Midbrain (tissue), 1 donor: ENCODE results near the gene BRD9.
"Not testable (repeated sequence)": the region's sequence is repeated elsewhere in the genome, so short reads cannot be mapped to it uniquely, and the experiment has no call there.

Source experiments
- DNase-seq: peaks from one replicate; lab custom pipeline; 2025; lab: John Stamatoyannopoulos, UW

BRD9 gene

DNA sequence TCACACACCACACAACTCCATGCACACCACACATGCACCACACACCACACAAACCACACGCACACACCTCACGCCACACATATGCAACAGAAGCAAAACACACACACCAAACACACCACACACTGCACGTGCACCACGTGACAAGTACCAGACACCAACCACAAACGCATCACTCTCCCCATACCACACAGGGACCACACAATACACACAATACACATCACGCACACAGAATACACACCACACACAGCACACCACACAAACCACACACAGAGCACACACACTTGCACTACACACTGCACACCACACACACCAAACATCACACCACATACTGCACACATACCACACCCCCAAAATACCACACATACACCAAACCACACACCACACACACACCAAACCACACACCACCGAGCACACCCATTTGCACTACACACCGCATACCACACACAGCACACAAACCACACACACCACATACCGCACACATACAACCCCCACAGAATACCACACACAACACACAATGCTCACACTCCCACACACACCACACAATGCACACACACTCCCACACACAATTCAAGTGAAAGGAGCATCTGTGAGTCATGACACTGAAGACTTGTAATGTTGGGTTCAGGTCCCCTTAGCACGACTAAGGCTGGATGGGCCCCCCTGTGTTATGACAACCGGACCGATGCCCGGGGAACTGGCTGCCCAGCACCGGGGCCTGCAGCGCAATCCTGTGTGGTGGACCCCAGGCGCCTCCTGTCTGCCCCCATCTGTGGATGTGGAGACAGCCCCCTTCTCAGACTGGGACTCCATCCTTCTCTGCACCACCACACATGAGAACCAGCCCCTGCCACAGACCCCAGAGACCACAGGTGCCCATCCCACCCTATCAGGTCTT lies 35.8 kb downstream of the BRD9 start:
- no peak for DNase-seq

DNA sequence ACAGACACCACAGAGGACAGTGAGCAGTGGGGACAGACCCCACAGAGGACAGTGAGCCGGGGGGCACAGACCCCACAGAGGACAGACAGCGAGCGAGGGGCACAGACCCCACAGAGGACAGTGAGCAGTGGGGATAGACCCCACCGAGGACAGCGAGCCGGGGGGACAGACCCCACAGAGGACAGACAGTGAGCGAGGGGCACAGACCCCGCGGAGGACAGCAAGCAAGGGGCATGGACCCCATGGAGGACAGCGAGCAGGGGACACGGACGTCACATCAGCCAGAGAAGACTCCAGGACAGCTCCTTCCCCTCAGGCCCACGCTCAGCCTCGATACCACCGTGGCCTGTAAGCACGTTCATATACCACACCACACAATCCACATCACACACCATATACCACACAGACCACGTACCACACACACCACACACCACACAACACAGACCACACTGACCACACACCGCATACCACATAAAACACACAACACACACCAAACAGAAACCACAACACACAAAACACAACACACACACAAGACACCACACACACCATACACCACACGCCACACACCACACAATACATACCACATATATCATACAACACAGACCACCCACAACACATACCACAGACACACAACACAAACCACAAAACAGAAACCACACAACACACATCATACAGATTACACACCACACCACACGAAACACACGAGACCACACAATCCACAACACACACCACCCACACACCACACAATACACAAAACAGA lies 36.6 kb downstream of the BRD9 start:
- DNase-seq, result no peak

DNA sequence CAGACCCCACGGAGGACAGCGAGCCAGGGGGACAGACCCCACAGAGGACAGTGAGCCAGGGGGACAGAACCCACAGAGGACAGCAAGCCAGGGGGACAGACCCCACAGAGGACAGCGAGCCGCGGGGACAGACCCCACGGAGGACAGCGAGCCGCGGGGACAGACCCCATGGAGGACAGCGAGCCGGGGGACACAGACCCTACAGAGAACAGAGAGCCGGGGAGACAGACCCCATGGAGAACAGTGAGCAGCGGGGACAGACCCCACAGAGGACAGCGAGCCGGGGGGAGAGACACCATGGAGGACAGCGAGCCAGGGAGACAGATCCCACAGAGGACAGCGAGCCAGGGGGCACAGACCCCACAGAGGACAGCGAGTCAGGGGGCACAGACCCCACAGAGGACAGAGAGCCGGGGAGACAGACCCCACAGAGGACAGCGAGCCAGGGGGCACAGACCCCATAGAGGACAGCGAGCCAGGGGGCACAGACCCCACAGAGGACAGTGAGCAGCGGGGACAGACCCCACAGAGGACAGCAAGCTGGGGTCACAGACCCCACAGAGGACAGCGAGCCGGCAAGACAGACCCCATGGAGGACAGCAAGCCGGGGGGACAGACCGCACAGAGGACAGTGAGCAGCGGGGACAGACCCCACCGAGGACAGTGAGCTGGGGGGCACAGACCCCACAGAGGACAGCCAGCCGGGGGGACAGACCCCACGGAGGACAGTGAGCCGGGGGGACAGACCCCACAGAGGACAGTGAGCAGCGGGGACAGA lies 37.4 kb downstream of the BRD9 start:
- DNase-seq, result no peak

DNA sequence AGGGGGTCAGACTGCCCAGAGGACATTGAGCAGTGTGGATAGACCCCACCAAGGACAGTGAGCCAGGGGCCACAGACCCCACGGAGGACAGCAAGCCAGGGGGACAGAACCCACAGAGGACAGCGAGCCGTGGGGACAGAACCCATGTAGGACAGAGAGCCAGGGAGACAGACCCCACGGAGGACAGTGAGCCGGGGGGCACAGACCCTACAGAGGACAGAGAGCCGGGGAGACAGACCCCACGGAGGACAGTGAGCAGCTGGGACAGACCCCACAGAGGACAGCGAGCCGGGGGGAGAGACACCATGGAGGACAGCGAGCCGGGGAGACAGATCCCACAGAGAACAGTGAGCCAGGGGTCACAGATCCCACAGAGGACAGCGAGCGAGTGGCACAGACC lies 38.4 kb downstream of the BRD9 start:
- no peak for DNase-seq

DNA sequence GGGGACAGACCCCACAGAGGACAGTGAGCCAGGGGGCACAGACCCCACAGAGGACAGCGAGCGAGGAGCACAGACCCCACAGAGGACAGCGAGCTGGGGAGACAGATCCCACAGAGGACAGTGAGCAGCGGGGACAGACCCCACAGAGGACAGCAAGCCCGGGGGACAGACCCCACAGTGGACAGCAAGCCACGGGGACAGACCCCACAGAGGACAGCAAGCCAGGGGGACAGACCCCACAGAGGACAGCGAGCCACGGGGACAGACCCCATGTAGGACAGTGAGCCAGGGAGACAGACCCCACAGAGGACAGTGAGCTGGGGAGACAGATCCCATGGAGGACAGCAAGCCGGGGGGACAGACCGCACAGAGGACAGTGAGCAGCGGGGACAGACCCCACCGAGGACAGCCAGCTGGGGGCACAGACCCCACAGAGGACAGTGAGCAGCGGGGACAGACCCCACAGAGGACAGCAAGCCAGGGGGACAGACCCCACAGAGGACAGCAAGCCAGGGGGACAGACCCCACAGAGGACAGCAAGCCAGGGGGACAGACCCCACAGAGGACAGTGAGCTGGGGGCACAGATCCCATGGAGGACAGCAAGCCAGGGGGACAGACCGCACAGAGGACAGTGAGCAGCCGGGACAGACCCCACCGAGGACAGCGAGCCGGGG lies 39.0 kb downstream of the BRD9 start:
- not testable (repeated sequence) for DNase-seq

DNA sequence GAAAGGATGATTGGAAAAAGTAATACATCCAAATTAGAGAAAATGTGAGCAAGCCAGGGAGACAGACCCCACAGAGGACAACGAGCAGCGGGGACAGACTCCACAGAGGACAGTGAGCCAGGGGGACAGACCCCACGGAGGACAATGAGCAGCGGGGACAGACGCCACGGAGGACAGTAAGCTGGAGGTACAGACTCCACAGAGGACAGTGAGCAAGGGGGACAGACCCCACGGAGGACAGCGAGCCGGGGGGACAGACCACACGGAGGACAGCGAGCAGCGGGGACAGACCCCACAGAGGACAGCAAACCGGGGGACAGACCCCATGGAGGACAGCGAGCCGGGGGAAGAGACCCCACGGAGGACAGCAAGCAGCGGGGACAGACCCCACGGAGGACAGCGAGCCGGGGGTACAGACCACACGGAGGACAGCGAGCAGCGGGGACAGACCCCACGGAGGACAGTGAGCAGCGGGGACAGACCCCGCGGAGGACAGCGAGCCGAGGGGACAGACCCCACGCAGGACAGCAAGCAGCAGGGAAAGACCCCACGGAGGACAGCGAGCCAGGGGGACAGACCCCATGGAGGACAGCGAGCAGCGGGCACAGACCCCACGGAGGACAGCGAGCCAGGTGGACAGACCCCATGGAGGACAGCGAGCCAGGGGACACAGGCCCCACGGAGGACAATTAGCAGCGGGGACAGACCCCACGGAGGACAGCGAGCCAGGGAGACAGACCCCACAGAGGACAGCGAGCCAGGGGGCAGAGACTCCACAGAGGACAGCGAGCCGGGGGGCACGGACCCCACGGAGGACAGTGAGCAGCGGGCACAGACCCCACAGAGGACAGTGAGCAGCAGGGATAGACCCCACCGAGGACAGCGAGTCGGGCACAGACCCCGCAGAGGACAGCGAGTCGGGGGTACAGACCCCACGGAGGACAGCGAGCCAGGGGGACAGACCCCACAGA lies 39.9 kb downstream of the BRD9 start:
- no peak for DNase-seq

DNA sequence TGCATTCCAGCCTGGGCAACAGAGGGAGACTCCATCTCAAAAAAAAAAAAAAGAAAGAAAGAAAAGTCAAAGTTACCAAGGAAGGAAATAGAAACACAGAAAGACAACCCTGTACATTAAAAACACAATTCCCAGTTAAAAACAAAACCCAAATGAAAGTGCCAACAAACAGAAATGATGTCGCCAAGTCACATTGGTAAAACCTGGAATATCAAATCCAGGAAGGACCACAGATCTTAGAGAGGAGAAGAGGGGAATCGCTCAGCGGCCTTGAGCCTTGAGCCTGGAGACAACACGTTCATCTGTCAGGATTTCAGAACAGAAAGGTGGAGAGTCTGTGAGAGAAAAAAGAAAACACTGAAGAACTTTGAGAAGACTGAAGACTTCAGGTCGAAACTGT lies 40.6 kb downstream of the BRD9 start:
- DNase-seq, result no peak

DNA sequence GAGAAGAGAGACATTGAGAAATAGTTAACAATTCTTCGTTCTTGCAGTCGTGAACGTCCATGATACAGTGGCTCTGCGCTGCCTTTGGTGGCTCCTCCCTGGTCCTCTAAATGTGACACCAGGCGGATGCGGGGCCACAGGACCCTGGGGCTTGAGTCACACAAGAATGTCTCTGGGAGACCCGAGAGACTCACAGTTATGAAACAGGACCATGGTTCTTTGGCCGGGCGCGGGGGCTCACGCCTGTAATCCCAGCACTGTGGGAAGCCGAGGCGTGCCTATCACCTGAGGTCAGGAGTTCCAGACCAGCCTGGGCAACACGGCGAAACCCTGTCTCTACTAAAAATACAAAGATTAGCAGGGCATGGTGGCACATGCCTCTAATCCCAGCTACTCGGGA lies 41.0 kb downstream of the BRD9 start:
- no peak for DNase-seq

DNA sequence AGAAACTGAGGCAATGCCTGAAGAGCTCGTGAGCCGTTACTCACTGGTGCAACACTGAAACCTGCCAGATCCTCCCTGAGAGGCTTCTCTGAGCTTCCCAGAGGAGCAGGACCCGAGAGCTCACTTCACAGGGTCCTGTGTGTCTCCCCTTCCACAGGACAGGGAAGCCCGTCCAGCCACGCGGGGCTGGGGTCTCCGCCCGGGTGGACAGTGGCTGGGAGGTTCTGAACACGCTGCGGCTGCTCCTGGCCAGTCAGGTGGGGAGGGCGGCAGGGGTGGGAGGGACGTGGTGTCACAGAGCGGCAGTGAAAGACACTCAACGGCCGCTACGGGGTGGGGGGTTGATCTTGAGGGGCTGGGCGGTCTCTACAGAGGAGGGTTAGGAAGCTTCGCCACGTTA lies 41.5 kb downstream of the BRD9 start:
- no peak for DNase-seq

DNA sequence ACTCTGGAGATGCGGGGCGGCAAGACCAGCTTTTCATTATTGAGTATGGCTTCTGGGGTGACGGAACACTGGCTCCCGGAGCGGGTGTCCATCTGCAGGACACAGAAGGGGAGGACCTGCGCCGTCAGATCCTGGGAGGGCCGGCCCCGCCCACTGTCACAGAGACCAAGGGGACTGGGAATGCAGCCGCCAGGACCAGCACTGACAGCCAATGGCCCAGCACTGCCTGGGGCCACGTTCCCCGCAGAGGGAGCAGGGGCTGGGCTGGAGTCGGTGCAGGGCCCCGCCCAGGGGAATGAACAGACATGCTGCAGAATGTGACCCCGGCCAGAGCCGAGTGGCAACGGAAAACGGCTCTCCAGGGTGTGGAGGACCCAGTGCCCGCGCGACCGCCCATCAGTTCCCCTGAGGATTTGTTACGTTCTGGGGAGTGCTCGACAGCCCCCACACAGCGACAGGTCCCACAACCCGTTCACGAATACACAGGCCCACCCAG lies 42.0 kb downstream of the BRD9 start, which contains the start of gene ZDHHC11:
Gene ZDHHC11 (minus strand): TSS at position 476 of the 496 bp plus-strand sequence. CDS start 384 bp downstream, at position 92.
- DNase-seq, result no peak

DNA sequence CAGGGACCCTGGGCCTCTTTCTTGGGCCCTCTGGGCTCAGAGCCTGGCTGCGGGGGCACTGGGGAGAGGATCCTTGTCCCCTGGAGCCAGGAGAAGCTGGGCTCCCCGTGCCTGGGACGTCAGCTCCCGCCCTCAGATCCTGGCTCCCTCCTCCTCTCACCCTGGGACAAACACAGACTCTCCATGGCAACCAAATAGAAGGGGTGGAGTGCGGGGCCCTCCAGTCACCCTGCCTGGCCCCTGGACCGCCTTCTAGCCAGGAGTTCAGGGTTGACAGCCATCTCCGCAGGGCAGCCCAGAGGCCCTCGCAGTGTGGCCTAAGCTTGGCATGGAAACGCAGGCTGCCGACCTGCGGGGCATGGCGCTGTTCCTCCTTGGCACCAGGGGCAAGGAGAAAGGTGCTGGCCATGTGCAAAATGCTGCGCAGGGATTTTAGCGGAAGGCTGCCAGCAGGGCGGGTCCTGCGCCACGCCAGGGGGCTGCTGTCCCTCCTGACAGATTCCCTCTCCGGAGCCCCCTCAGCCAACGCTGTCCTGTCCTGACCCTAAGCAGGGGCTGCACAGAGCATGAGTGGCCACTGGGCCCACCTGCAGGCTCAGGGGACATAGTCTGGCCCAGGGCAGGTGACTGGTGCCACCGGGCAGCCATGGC lies 42.8 kb downstream of the BRD9 start:
- no peak for DNase-seq

DNA sequence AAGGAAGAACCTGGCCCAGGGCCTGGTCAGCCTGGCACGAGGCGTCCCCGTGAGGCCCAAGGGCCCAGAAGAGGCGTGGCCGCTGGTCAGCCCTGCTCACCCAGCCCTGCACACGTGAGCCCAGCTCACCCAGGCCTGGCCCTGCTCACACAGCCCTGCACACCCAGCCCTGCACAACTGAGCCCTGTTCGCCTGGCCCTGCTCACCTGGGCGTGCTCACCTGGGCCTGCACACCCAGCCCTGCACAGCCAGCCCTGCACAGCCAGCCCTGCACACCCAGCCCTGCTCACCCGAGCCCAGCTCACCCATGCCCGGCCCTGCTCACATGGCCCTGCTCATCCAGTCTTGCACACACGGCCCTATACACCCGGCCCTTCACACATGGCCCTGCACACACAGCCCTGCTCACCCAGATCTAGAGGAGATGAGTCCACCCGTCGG lies 43.9 kb downstream of the BRD9 start:
- DNase-seq, result no peak

DNA sequence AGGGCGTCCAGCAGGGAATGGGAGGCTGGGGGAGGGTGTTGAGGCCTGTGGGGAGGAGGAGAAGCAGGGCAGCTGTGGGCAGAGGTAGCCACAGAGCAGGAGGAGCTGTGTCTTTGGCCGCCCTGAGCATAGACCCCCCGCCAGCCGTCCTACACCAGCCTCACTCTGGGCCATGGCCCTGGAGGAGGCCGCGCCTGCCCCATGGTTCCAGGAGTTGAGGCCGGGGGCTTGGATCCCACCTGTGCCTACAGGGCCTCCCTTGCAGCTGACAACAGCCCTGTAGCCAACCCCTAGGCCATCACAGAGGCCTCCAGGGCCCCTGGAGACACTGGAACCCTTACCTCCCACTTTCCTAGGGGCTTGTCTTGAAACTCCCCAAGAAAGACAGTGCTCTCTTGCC lies 44.9 kb downstream of the BRD9 start:
- not testable (repeated sequence) for DNase-seq

DNA sequence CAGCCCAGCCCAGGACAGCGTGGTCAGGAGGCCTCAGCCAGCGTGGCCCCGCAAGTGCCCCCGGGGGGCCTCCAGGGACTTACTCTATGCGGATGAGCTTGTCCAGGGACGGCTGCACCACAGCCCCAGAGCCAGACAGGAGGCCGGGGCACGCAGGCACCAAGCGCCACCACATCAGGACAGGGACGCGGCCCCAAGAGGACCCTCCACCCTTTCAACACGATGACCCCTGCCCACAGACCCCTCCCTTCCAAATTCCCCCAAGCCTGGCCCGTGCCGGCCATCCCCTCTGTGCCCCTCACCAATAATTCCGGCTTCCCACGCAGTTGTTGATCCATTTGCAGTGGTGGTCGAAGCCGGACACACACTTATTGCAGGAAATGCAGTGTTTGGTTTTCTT lies 45.4 kb downstream of the BRD9 start:
- DNase-seq, result not testable (repeated sequence)

DNA sequence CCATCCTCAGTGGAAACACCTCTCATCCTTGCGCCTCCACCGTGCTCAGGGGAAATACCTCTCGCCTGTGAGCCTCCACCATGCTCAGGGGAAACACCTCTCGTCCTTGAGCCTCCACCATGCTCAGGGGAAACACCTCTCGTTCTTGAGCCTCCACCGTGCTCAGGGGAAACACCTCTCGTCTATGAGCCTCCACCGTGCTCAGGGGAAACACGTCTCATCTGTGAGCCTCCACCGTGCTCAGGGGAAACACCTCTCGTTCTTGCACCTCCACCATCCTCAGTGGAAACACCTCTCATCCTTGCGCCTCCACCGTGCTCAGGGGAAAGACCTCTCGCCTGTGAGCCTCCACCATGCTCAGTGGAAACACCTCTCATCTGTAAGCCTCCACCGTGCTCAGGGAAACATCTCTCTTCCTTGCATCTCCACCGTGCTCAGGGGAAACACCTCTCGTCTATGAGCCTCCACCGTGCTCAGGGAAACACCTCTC lies 46.0 kb downstream of the BRD9 start:
- not testable (repeated sequence) for DNase-seq

DNA sequence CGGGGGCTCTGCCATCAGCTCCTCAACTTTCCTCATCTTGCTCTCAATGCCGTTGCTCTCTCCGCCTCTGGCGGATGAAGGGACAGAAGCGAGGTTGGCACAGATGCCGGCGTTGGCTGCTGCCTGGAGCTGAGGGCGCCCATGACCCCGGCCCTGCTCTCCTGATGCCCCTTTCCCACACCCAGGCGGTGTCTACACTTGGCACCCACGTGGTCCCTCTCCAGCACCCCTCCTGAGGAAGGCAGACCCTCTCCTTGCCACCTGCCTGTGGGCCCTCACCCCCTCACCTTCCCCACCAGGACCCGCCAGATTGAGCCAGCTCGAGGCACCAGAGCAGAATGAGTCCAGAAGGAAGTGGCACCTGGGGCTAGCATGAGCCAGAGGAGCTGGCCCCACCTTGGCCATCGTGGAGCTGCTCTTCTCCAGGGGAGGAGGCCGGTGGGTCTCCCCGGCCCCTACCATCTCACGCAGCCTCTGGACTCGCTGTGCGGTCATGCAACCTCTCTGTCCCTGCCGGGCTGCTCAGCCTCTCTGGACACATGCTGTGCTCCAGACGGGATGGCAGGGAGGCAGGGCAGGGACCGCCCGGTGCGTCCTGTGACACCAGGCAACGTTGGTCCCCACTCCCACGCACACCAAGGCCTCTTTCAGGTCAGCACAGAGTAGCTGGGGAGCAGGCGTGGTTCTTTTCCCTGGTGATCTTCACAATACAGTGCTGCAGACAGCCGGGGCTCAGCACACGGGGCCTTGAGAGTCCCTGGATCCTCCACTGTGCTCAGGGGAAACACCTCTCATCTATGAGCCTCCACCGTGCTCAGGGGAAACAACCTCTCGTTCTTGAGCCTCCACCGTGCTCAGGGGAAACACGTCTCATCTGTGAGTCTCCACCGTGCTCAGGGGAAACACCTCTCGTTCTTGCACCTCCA lies 46.7 kb downstream of the BRD9 start:
- DNase-seq, result not testable (repeated sequence)

DNA sequence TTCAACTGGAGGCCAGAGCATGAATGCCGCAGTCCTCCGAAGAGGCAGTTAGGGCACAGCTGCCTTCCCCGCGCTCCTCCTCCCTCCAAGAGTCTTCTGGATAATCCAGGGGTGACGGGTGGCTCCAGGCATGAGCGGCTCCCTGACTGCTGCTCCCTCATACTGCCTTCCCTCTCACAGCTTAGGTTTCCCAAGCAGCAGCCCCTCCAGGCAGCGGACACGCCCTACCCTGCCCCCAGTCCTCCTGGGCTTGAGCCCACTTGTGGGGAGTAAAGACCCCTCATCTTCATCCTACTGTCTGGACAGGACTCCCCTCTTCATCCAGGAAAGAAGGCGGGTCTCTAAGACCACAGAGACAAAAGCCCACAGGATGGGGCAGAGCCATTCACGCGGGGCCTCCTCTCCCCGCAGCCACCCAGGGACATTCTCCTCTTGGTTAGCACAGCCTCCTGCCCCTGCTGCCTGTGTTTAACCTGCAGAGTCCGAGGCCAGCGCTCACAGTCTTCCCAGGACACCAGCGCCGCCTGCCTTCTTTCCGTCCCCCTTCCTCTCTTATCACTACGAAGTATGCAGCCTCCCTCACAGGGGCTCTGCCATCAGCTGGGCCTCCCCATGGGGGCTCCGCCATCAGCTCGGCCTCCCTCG lies 47.4 kb downstream of the BRD9 start:
- DNase-seq, result not testable (repeated sequence)

DNA sequence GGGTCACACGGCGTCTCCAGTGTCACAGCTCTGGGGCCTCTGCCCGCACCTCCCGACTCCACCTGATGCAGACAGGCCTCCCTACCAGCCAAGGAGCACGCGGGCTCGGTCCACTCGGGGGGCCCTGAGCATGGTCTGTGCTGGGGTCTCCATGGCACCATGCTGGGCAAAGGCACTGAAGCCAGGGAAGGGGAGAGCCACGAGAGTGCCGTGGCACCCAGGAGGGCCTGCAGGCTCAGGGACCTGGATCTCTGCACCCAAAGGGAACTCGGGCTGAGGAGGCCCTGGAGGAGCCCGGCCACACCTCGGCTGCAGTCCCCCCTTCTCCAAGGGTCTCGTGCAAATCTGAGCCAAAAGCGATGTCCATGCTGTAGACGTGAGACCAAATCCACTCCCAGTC lies 48.2 kb downstream of the BRD9 start:
- DNase-seq, result not testable (repeated sequence)
